Osteoblast (primary cell): ENCODE data around the gene RSPRY1. TPM values are rescaled to one million over a fixed set of nuclear protein-coding genes. Genes with fewer than 3 reads are reported as not detected.

ENCODE experiments used
- DNase-seq: peaks from one replicate; pipeline ENCODE4 v3.0.0; 2011; ENCODE audit warnings: low spot score, mixed read lengths; ENCODE audit not compliant: insufficient read length; ENCODE audit errors: missing footprints
- H2AFZ ChIP-seq: 2 replicates; pipeline ENCODE4 v1.6.0; 2011; ENCODE audit warnings: mild to moderate bottlenecking, low read length
- H3K27ac ChIP-seq: 2 replicates; pipeline ENCODE4 v1.5.1; 2011; ENCODE audit warnings: mild to moderate bottlenecking, low read depth, low read length, moderate library complexity
- H3K27me3 ChIP-seq: 2 replicates; pipeline ENCODE4 v1.6.0; 2012; ENCODE audit warnings: mild to moderate bottlenecking, control low read depth, inconsistent platforms, low read length, moderate library complexity; ENCODE audit not compliant: insufficient read depth
- H3K36me3 ChIP-seq: 2 replicates; pipeline ENCODE4 v1.5.1; 2011; ENCODE audit warnings: mild to moderate bottlenecking, low read length, control low read depth, moderate library complexity; ENCODE audit not compliant: insufficient read depth
- H3K4me1 ChIP-seq: 2 replicates; pipeline ENCODE4 v1.5.1; 2011; ENCODE audit warnings: mild to moderate bottlenecking, low read length, control low read depth, moderate library complexity; ENCODE audit not compliant: insufficient read depth
- H3K4me2 ChIP-seq: 2 replicates; pipeline ENCODE4 v1.6.0; 2011; ENCODE audit warnings: mild to moderate bottlenecking, low read length; ENCODE audit not compliant: insufficient read depth
- H3K4me3 ChIP-seq: fragments of 200-600 bp; sonication (generic); 3 replicates; pipeline ENCODE4 v1.5.1; 2012; ENCODE audit warnings: mild to moderate bottlenecking, low read length, inconsistent platforms; ENCODE audit not compliant: insufficient read depth
- H3K79me2 ChIP-seq: 2 replicates; pipeline ENCODE4 v1.6.0; 2012; ENCODE audit warnings: mild to moderate bottlenecking, low read length, control low read depth, inconsistent platforms; ENCODE audit not compliant: insufficient read depth
- H3K9me3 ChIP-seq: 2 replicates; pipeline ENCODE4 v1.5.1; 2011; ENCODE audit warnings: low read depth, low read length, control low read depth
- H4K20me1 ChIP-seq: 2 replicates; pipeline ENCODE4 v1.6.0; 2012; ENCODE audit warnings: mild to moderate bottlenecking, low read length, control low read depth; ENCODE audit not compliant: insufficient read depth
- CTCF ChIP-seq: IDR thresholded peaks from 2 replicates; pipeline ENCODE4 v1.5.1; 2011; ENCODE audit warnings: mild to moderate bottlenecking, low read depth, low read length, moderate library complexity; ENCODE audit errors: extremely low read depth
- total RNA-seq: library from RNA; depleted of rRNA; stranded (reverse); fragments of >200 nt; gene quantifications from 2 replicates; pipeline ENCODE4 v1.2.3, GENCODE V29; 2012

RSPRY1 gene
- total RNA-seq, 1 donor, result 57.2 TPM

- H3K4me1 ChIP-seq, result peaks cover 5% of the 10 kb centered on the region
- no peaks in the 10 kb centered on the region for H3K27me3 ChIP-seq
- no peaks in the 10 kb centered on the region for H4K20me1 ChIP-seq
- no peak for TF ChIP-seq CTCF
- no peaks in the 10 kb centered on the region for H3K9me3 ChIP-seq
- H3K79me2 ChIP-seq, result peaks cover 71% of the 10 kb centered on the region
- H2AFZ ChIP-seq, result no peak overlapping the region
- no peak overlapping the region for H3K4me3 ChIP-seq
- H3K27ac ChIP-seq, result no peak overlapping the region
- no peaks in the 10 kb centered on the region for H3K36me3 ChIP-seq
- no peak for DNase-seq
- peak overlapping the region; percentile 25 for H3K4me2 ChIP-seq
These were observed 7.3 kb upstream of the RSPRY1 start for GRCh38 chr16:57178793-57179212.

- Histone ChIP-seq H3K36me3 (no peaks in the 10 kb centered on the region), H3K4me1 (peaks cover 5% of the 10 kb centered on the region), H3K4me3 (no peak overlapping the region), H3K27me3 (no peaks in the 10 kb centered on the region), H3K79me2 (peaks cover 76% of the 10 kb centered on the region), H3K9me3 (no peaks in the 10 kb centered on the region), H4K20me1 (no peaks in the 10 kb centered on the region), H3K27ac (no peak overlapping the region), H2AFZ (no peak overlapping the region), H3K4me2 (peak overlapping the region; percentile 25)
- no peak for DNase-seq
- TF ChIP-seq CTCF, result no peak
These were observed 6.8 kb upstream of the RSPRY1 start for GRCh38 chr16:57179215-57179828.

GRCh38 chr16:57184113-57184512, 2.0 kb upstream of the RSPRY1 start:
- Histone ChIP-seq H3K4me1 (peaks cover 20% of the 10 kb centered on the region), H3K79me2 (peaks cover 91% of the 10 kb centered on the region), H3K9me3 (no peaks in the 10 kb centered on the region), H3K4me2 (no peak overlapping the region), H4K20me1 (no peaks in the 10 kb centered on the region), H3K27me3 (no peaks in the 10 kb centered on the region), H3K27ac (no peak overlapping the region), H2AFZ (no peak overlapping the region), H3K4me3 (no peak overlapping the region), H3K36me3 (no peaks in the 10 kb centered on the region)
- DNase-seq, result no peak
- TF ChIP-seq CTCF, result no peak

- H3K4me2 ChIP-seq, result peak overlapping the region; percentile 99
- H3K9me3 ChIP-seq, result no peaks in the 10 kb centered on the region
- H3K79me2 ChIP-seq, result peaks cover 93% of the 10 kb centered on the region
- DNase-seq, result no peak
- peaks cover 14% of the 10 kb centered on the region for H3K4me1 ChIP-seq
- no peaks in the 10 kb centered on the region for H4K20me1 ChIP-seq
- H3K27me3 ChIP-seq, result no peaks in the 10 kb centered on the region
- peak overlapping the region; percentile 85 for H3K4me3 ChIP-seq
- peak overlapping the region; percentile 89 for H3K27ac ChIP-seq
- peak overlapping the region; percentile 90 for H2AFZ ChIP-seq
- H3K36me3 ChIP-seq, result no peaks in the 10 kb centered on the region
- no peak for TF ChIP-seq CTCF
These were observed 1.2 kb upstream of the RSPRY1 start for GRCh38 chr16:57184887-57185445.
